ENCODE data around the gene OGG1. TPM values are rescaled to one million over a fixed set of nuclear protein-coding genes. Genes with fewer than 3 reads are reported as not detected.

The OGG1 gene
- total RNA-seq, 1 donor from 2014 or later, result 17.2 TPM

DNA sequence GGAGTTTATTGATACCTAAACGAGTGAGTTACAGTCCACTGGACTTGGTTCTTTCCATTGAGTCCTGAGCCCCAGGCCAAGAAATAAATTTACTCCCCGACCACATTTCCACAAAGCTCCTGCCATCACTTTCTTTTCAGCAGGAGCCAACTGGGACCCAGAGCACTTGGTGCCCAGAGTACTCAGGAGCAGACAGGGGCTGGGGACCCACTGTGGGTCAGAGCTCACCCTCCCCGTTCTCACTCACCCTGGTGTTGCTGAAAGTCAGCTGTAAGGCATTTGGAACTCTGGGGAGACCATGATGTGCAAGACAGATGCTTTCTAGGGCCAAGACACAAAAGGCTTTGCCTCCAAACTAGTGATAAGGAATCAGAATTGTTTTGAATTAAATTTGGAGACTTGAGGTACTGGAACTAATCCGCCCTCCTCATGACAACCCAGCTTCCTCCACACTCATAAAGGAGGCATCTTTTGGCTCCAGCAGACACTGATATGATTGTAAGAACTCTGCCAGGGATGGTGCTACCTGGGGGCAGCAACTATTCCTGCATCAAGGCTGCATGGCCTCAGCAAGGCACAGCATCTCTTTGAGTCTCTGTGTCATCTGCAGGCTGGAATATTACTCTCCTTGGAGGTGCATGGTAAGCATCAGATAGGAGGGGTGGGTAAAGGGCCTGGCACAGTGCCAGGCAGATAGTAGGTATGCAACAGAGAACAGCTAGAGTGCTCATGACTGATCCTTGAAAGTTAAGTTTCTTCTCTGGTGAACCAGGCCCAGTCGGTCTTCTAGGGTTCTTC, 27.3 kb downstream of the OGG1 start:
- Histone ChIP-seq H3K4me3 (no peak overlapping the region), H3K4me1 (peaks cover 21% of the 10 kb centered on the region), H3K9me3 (no peaks in the 10 kb centered on the region), H3K27me3 (no peaks in the 10 kb centered on the region), H3K27ac (no peak overlapping the region), H3K36me3 (peaks cover 20% of the 10 kb centered on the region)
- ATAC-seq (peak; percentile 20), DNase-seq (no peak)
- intact Hi-C loops (cut with DNase I), result no loop called here
- TF ChIP-seq, protein P1, sequence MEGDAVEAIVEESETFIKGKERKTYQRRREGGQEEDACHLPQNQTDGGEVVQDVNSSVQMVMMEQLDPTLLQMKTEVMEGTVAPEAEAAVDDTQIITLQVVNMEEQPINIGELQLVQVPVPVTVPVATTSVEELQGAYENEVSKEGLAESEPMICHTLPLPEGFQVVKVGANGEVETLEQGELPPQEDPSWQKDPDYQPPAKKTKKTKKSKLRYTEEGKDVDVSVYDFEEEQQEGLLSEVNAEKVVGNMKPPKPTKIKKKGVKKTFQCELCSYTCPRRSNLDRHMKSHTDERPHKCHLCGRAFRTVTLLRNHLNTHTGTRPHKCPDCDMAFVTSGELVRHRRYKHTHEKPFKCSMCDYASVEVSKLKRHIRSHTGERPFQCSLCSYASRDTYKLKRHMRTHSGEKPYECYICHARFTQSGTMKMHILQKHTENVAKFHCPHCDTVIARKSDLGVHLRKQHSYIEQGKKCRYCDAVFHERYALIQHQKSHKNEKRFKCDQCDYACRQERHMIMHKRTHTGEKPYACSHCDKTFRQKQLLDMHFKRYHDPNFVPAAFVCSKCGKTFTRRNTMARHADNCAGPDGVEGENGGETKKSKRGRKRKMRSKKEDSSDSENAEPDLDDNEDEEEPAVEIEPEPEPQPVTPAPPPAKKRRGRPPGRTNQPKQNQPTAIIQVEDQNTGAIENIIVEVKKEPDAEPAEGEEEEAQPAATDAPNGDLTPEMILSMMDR (IDR thresholded peaks at IDR 0.05), result no peak

DNA sequence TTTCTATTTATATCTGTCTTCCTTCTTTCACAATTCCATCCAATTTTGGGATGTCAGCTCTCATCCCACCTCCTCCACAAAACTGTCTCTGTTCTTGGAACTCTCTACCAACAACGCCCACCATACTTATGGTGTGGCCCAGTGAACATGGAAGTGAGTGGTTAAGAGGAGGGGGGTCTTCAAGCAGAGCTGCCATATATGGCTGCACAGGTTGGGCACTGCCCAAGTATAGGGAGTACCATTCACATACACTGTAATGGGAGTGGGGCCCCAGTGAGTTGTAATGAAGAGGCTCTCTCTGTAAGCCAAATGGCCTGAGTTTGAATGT, 27.9 kb downstream of the OGG1 start:
- Histone ChIP-seq H3K9me3 (no peaks in the 10 kb centered on the region), H3K27ac (no peak overlapping the region), H3K4me1 (peaks cover 21% of the 10 kb centered on the region), H3K4me3 (no peak overlapping the region), H3K27me3 (no peaks in the 10 kb centered on the region), H3K36me3 (peaks cover 26% of the 10 kb centered on the region)
- TF ChIP-seq, protein P1 (IDR thresholded peaks at IDR 0.05), result no peak
- ATAC-seq, result peak; percentile 19
- no peak for DNase-seq
- intact Hi-C loops (cut with DNase I), result no loop called here

DNA sequence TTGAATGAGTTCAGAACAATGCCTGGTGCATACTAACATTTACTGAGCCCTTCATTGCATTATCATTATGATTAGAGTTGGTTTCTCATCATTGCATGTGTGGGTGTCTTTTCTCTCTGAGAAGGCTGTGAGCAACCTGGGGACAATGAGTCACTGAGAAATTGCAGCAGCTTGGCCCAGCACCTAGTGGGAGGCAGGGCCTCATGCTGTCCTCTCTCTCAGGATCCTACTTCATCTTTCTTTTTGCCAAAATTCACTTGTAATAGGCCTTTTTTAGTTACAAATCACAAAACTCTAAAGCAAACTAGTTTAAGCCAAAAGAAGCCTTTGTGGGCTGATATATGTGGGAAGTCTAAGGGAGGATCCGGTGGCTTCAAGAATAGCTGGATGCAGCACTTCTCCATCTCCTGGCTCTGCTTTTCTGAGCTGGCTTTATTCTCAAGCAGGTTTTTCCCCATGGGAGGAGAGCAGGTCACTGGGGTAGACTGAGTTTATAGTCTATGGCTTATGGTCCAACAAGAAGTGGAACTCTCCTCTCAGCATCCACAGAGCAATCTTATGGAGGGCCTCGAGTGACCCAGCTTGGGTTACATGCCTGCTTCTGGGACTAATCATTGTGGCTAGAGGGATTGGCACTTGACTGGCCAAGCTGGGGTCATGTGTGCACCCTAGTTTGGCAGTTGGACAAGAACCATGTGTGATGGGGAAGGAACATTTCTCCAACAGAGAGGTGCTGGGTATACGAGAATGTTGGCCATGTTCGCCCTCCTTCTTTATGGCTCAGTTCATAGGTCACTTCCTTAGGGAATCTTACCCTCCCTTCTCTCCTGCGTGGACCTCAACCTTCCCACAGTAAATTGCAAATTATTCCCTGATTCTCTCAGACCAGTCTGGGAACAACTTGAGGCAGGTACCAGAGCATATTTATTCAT, 28.7 kb downstream of the OGG1 start:
- peaks cover 21% of the 10 kb centered on the region for H3K4me1 ChIP-seq
- TF ChIP-seq, protein P1 (IDR thresholded peaks at IDR 0.05), result no peak
- no peaks in the 10 kb centered on the region for H3K27me3 ChIP-seq
- H3K9me3 ChIP-seq, result no peaks in the 10 kb centered on the region
- ATAC-seq, result peak; percentile 48
- H3K27ac ChIP-seq, result no peak overlapping the region
- peaks cover 33% of the 10 kb centered on the region for H3K36me3 ChIP-seq
- intact Hi-C loops (cut with DNase I), result no loop called here
- DNase-seq, result no peak
- no peak overlapping the region for H3K4me3 ChIP-seq

DNA sequence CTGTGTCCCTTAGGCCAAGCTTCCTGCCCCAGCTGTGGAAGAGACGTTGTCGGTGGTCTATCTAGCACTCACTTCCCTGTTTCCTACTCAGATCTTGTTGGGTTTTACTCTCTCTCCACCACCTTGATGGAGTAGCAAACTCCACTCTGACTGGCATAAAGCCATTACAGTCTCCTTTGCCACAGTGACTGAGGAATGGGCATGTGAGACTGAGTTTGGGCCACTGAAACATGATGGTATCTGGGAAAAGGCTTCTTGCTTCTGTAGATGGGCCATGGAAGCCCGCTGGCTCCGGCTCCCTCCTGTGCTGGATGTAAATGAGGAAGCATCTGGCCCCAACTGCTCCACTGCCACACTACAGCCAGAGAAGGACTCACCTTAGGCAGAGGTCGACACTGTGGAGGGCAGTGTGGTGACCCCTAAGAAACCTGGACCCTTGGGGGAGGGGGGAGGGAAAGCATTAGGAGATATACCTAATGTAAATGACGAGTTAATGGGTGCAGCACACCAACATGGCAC, 29.4 kb downstream of the OGG1 start:
- Histone ChIP-seq H3K9me3 (no peaks in the 10 kb centered on the region), H3K4me3 (no peak overlapping the region), H3K27ac (no peak overlapping the region), H3K27me3 (no peaks in the 10 kb centered on the region), H3K36me3 (peaks cover 40% of the 10 kb centered on the region), H3K4me1 (peaks cover 21% of the 10 kb centered on the region)
- TF ChIP-seq, protein P1 (IDR thresholded peaks at IDR 0.05), result no peak
- DNase-seq, result no peak
- ATAC-seq, result peak; percentile 5
- intact Hi-C loops (cut with DNase I), result no loop called here

DNA sequence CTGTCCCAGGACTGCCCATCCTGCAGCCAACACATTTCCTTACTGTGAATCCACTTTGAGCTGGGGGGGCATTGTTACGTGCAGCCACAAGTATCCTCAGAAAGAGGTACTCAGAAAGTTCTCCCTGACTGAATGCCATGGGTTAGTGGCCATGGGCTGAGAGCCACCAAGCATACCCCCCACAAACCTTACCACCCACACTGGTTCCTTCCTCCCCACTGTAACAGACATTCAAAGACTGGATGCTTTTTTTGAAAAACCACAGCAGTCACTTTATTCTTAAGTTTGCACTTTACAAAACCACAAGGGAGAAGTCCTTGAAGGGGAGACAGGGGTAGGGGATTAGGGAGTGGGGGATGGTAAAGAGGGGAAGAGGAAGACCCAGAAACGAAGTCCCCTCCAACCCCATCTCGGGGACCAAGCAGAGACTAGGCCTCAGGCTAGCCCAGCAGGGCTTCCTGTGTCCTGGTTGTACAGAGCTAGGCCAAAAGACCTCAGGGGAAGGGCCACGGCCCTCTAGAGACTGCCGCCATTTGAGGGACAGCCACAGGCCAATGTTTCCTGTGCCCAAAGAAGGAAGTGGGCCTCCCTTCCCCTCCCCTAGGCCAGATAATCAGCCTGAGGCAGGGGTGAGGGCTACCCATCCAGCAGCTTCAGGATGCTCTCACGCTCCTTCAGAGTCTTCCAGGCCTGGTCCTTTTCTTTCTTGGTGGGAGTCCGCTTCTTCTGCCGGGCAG, 30.1 kb downstream of the OGG1 start:
- intact Hi-C loops (cut with DNase I), result no loop called here
- ATAC-seq (peak; percentile 70), DNase-seq (no peak)
- TF ChIP-seq, protein P1 (IDR thresholded peaks at IDR 0.05), result no peak
- Histone ChIP-seq H3K4me3 (no peak overlapping the region), H3K9me3 (no peaks in the 10 kb centered on the region), H3K4me1 (peaks cover 21% of the 10 kb centered on the region), H3K36me3 (peaks cover 48% of the 10 kb centered on the region), H3K27ac (peak overlapping the region; percentile 74), H3K27me3 (no peaks in the 10 kb centered on the region)
